NCI-H748 (cell line): Measurements from ENCODE around the gene PRSS56.

Source experiments
- DNase-seq: peaks from one replicate; lab custom pipeline; 2025; ENCODE audit not compliant: unreplicated experiment; lab: John Stamatoyannopoulos, UW

The PRSS56 gene

DNA sequence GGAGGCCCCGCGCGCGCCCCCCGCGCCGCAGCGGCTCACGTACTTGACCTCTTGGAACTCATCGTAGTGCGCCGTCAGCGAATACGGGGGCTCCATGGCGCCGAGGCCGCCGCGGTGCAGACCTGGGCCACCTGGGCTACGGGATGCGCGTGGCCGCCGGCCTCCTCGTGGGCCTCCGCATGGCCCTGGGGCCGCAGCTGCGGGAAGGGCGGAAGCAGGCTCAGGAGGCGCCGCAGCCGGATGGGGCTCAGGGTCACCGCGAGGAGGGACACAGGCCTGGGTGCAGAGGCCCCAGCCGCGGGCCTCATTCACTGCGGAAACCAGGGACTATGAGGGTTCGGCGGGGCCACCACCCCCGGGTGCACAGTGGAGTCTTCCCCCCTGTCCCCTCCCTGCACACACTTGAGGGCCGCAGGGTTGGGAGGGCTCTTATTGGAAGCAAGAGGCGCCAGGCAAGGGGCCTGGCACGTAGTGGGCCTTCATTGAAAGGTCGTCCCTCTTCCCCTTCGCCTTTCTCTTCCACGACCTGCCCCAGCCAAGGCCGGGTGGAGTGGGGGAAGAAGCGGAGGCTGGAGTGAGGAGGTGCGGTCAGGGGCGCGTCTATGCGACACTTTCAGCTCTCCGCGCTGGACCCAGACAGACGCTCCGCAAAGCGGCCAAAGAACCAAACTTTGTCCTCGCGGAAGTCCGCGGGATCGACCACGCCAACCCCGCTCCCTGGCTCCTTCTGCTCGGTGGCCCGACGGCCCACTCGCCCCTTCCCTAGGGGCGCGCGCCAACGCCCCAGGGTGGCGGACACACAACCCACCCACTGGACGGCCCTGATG is 33.4 kb upstream of the PRSS56 start:
- DNase-seq, result peak; percentile 57

- peak; percentile 66 for DNase-seq
Observed at GRCh38 chr2:232487385-232488096, 32.6 kb upstream of the PRSS56 start, which contains the start of gene ECEL1. Gene ECEL1 (minus strand): TSS chr2:232487834. CDS start chr2:232486653, 1,181 bp downstream.

- peak; percentile 47 for DNase-seq
Observed at GRCh38 chr2:232488097-232488711, 32.0 kb upstream of the PRSS56 start.

- no peak for DNase-seq
Observed at GRCh38 chr2:232488721-232489300, 31.4 kb upstream of the PRSS56 start.

DNA sequence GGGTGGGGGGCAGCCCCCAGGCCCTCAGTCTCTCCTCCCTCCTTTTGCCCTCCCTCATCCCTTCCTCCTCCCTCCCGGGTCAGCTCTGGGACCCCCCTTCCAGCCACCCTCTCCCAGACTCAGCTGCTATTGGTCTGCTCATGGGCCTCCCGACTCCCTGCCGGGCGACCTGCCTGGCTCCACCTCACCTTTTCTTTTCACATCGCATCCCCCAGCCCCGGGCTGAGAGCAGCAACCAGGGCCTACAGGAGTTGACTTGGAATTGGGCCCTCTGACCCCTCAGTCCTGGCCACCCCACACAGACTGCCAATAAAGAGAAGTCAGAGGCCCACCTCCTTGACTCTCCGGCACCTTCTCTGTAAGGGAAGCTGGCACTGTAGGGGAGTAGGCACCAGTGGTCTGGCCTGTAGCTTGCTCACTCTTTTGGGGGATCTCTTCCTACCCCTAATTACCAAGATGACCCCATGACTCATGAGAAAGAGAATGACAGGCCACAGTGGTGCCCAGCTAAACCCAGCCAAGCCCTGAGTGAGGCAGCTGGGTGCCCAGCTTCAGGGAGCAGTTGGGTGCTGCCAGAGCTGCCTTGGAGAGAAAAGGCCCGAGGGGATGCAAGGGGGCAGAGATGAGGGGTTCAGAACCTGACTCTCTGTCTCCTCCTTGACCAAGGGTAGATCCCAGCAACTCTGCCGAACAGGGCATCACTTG is 30.5 kb upstream of the PRSS56 start:
- DNase-seq, result no peak

DNA sequence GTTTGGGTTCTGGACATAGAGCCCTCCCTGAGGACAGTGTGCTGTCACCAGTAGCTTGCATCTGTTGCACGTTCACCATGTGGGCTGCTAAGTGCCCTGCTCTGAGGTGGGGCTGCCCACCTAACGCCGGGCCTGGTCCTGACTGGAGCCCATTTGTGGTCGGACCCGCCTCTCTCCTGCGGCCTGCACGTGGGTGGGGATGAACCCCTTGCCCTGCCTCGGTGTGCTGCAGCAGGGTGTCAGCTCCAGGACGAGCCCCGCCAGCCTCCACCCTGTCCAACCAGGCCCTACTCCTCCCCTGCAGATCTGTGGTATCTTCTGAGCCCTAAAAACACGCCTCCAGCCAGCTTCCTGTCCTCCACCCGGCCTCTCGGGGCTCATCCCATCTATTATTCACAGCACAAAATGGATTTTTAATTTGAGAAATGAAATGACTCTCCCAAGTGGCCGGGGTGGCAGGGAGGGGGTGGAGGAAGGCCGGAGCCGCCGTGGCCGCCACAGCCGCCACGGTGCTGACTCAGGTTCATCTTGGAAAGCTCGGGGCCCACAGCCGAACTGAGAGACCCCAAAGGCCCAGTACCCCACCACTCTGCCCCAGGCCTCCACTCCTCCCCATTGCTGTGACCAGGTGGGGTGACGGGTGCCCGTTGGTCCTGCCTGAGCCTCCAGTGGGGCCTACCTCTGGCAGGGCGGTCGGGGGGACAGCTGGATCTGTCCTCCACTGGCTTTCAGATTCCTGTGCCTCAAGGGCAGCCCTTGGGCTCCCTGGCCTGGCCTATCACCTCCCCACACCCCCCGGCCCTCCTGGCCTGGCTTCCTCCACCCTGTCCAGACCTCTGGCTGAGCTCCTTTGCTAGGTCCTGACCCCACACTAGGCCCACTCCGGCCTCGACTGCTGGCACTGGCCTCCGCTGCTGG is 29.7 kb upstream of the PRSS56 start:
- no peak for DNase-seq

- DNase-seq, result no peak
Observed at GRCh38 chr2:232491139-232491780, 28.9 kb upstream of the PRSS56 start.

DNA sequence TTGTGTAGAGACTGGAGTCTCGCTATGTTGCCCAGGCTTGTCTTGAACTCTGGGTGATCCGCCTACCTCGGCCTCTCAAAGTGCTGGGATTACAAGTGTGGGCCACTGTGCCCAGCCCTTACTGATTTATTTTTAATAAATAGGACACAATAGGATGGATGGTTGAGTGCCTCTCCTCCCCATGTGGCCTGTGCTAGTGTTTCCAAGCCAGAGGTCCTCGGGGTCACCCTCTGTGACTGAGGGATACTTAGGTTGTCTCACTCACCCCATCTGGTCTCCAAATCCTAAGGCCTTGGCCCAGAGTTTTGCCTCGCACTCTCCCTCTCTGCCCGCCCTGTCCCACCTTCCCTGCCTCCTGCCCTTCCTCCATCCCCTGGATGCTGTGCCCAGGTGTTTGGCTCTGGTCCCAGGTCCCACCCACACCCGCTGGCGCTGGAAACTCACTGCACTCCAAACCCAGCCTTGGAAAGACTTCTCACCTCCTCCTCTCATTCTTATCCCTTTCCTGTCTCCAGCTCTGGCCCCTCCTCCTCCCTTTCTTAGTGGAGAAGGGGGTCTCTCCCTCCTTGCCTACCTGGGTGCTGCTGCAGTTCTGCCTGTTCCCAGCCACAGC is 27.8 kb upstream of the PRSS56 start:
- DNase-seq, result no peak

DNA sequence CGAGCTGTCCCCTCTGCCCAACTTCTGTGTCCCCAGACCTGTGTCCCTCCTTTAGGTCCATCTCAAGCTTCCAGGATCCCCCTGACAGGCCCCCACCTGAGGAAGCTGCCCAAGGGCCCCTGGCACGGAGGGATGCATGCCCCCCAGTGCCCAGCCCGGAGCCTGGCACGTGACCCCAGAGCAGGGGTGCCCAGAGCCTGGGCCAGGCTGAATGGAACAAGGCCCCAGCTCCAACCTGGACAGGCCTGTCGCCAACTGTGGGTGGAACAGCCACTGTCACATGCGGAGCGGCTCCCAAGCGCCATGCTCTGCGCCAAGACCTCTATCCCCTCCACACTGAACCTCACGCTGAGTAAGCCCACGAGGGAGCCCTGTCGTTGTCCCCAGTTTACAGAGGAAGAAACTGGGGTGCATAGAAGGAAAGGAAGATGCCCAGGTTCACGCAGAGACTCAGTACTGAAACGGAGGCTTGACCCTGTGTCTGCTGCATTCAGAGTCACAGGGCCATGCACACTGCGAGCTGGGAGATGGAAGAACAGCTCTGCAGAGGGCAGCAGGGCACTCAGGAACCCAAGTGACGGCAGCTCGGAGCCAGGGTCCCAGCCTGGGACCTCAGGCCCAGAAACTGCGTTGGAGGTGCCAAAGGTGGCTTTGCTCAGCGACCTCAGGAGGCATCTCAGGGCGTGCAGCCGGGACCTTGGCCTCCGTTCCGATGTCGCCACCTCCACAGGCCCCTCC is 27.1 kb upstream of the PRSS56 start:
- no peak for DNase-seq

DNA sequence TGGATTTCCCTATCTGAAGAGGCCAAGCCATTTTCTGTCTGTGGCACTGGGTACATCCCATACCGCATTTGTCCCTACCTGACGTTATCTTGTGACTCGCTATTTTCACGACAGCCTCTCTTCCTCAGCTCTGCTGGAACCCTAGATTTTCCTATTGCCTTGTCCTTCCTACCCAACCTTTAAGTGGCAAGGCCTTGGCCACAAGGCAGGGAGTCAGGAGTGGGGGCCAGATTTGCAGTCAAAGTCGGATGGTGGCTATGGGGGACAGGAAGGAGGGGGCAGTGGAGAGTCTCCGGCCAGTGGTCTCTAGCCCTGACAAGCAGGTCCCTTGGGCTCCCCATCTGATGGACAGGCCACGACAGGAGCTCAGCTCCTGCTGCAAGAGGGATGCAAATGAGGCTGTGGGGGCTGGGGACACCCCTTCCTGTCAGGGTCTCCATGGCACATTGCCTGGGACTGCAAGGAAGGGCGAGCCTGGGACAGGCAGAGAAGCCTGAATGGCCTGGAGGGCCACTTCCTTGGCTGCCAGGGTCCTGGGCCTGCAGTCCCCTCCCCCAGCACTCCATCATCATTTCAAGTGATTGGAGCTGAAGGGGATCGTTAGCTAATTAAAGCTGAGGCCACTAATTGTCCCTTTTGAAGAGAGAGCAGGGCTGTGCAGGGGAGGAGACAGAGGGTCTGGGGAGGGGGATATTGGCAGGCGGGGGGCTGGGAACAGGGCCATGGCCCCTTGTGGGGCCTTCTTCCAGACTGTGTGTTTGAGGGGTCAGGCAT is 26.3 kb upstream of the PRSS56 start:
- DNase-seq, result no peak

DNA sequence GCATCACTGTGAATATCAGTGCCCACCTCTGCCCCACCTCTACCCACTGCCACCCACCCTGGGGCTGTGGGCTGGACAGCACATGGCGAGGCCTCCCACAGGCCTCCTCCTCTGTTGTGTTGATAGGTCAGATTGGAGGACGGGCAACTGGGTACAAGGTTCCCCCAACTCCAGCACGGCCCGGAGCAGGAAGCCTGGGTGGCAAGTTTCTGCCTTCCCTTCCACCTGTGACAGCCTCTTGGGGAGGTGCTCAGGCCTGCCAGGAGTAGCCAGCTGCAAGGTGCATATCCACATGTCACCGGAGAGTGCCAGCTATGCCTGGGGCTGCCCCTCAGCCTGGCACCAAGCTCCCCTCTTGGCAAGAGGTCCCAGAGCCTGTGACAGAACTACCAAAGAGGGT is 25.6 kb upstream of the PRSS56 start:
- DNase-seq, result no peak

GRCh38 chr2:232495292-232495691 is 24.9 kb upstream of the PRSS56 start:
- DNase-seq, result no peak

GRCh38 chr2:232496501-232497270 is 23.5 kb upstream of the PRSS56 start:
- DNase-seq, result no peak

- no peak for DNase-seq
Observed at GRCh38 chr2:232497348-232497747, 22.8 kb upstream of the PRSS56 start.

GRCh38 chr2:232498452-232498851 is 21.7 kb upstream of the PRSS56 start:
- no peak for DNase-seq

- peak; percentile 28 for DNase-seq
Observed at GRCh38 chr2:232501331-232501771, 18.8 kb upstream of the PRSS56 start.
